ENCODE measurements around the gene CIDEB. TPM values are rescaled to one million over a fixed set of nuclear protein-coding genes. Genes with fewer than 3 reads are reported as not detected.

The CIDEB gene
- polyA plus RNA-seq, 1 experiment = 0.48 TPM

GRCh38 chr14:24334431-24335291 is 26.9 kb upstream of the CIDEB start, which contains the start of gene ADCY4:
TSS of gene ADCY4 (minus strand) at chr14:24335071. CDS start at chr14:24334652, 419 bp downstream.
- DNase-seq (ENCODE audit: low read depth, low spot score) = no peak
- ChIA-PET CTCF (interaction anchor here (0.9 to 21.9 kb wide), 19 partner anchors 11 to 155 kb away, joined by 3 to 712 read pairs (median 18); partner anchors contain the start of genes CBLN3, CIDEB, KHNYN and LTB4R2), POLR2A (no interaction called here)
- TF ChIP-seq, protein P1, sequence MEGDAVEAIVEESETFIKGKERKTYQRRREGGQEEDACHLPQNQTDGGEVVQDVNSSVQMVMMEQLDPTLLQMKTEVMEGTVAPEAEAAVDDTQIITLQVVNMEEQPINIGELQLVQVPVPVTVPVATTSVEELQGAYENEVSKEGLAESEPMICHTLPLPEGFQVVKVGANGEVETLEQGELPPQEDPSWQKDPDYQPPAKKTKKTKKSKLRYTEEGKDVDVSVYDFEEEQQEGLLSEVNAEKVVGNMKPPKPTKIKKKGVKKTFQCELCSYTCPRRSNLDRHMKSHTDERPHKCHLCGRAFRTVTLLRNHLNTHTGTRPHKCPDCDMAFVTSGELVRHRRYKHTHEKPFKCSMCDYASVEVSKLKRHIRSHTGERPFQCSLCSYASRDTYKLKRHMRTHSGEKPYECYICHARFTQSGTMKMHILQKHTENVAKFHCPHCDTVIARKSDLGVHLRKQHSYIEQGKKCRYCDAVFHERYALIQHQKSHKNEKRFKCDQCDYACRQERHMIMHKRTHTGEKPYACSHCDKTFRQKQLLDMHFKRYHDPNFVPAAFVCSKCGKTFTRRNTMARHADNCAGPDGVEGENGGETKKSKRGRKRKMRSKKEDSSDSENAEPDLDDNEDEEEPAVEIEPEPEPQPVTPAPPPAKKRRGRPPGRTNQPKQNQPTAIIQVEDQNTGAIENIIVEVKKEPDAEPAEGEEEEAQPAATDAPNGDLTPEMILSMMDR (IDR thresholded peaks at IDR 0.05; ENCODE audit: low read depth, low read length) = no peak
- H3K4me3 ChIP-seq (ENCODE audit: low read depth, low read length) = peak within 1 kb of the TSS; percentile 36
- no peak within 1 kb of the TSS for H3K27ac ChIP-seq (ENCODE audit: low read depth, low read length)
- H3K9me3 ChIP-seq (ENCODE audit: control insufficient read depth, insufficient read depth, low read length) = no peaks in the 10 kb centered on the region; the same call in 1 of the 2 replicates
- H3K27me3 ChIP-seq (ENCODE audit: control insufficient read depth, insufficient read depth, low read length) = peaks cover 70% of the 10 kb centered on the region

DNA sequence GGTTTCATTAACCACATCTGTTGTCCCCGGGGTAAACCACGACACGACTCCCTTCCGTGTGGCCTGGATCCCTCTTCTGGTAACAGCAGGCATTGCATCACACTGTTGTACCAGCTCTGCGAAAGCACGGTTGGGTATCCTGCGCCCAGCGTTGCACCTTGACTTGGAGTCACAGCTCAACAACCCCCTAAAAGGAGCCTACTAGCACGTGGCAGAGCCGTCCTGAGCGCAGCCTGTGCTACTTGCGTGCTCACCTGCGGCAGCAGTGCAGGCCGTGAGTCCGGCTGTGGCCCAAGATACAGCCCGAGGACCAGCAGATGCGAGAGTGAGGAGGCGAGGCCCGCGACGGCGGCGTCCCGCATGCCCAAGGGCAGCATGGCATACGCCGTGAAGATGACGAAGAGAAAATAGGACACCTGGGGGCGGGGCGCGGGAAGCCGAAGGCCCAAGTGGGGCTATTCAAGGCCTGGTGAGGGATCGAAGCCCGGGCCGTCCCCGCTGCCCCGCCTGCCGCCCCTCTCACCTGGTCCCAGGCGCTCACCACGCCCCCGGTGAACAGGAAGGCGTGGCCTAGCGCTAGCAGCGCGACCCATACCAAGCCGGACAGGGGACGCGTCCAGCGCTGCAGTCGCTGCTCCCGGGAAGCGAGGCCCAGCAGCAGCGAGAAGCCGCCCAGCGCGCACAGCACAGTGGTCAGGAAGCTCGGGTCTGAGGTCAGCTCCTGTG is 24.7 kb upstream of the CIDEB start:
- ChIA-PET CTCF (interaction anchor here (0.6 to 21.9 kb wide), 32 partner anchors 8 to 290 kb away, joined by 3 to 712 read pairs (median 12); partner anchors contain the start of genes CBLN3, CIDEB, KHNYN and LTB4R2), POLR2A (interaction anchor here (1.4 to 2.5 kb wide), 4 partner anchors 86 to 105 kb away, joined by 3 to 17 read pairs (median 10); partner anchors contain the start of gene KHNYN)
- H3K27ac ChIP-seq (ENCODE audit: low read depth, low read length) = no peak overlapping the region
- DNase-seq (ENCODE audit: low read depth, low spot score) = no peak
- TF ChIP-seq, protein P1 (IDR thresholded peaks at IDR 0.05; ENCODE audit: low read depth, low read length) = peak; percentile 76
- peak overlapping the region; percentile 40 for H3K4me3 ChIP-seq (ENCODE audit: low read depth, low read length)
- no peaks in the 10 kb centered on the region; the same call in 1 of the 2 replicates for H3K9me3 ChIP-seq (ENCODE audit: control insufficient read depth, insufficient read depth, low read length)
- peaks cover 49% of the 10 kb centered on the region for H3K27me3 ChIP-seq (ENCODE audit: control insufficient read depth, insufficient read depth, low read length)

DNA sequence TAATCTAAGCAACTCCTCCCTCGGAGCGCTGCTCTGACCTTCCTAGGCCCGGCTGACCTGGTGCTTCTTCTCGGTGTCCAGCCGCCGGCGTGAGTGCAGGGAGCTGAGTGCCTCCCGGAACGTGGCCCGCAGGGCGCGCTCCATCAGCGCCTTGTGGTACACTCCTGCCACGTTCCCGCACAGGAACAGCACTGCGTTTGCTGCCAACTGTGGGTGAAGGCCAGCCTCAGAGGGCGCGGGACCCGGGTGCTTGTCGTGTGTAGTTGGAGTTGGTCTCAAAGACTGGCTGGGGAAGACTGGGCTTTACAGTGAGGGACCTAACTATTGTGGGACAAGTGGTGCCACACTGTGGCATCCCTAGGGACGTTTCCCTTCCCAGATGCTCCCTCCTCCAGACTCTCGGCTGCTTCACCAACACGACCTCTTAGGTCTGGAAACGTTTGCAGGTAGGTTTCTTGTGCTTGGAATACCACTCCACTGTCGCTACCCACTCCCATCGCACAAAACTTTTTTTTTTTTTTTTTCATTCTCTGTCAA is 24.0 kb upstream of the CIDEB start:
- TF ChIP-seq, protein P1 (IDR thresholded peaks at IDR 0.05; ENCODE audit: low read depth, low read length) = no peak
- ChIA-PET POLR2A (interaction anchor here (2.5 kb wide), 1 partner anchor 105 kb away, joined by 13 read pairs; no protein-coding TSS in a partner anchor), CTCF (interaction anchor here (0.7 to 21.9 kb wide), 14 partner anchors 10 to 110 kb away, joined by 3 to 712 read pairs (median 27); partner anchors contain the start of genes CBLN3, CIDEB, KHNYN and LTB4R2)
- no peak overlapping the region for H3K4me3 ChIP-seq (ENCODE audit: low read depth, low read length)
- H3K27ac ChIP-seq (ENCODE audit: low read depth, low read length) = no peak overlapping the region
- H3K9me3 ChIP-seq (ENCODE audit: control insufficient read depth, insufficient read depth, low read length) = no peaks in the 10 kb centered on the region; the same call in 1 of the 2 replicates
- H3K27me3 ChIP-seq (ENCODE audit: control insufficient read depth, insufficient read depth, low read length) = peaks cover 46% of the 10 kb centered on the region
- no peak for DNase-seq (ENCODE audit: low read depth, low spot score)

DNA sequence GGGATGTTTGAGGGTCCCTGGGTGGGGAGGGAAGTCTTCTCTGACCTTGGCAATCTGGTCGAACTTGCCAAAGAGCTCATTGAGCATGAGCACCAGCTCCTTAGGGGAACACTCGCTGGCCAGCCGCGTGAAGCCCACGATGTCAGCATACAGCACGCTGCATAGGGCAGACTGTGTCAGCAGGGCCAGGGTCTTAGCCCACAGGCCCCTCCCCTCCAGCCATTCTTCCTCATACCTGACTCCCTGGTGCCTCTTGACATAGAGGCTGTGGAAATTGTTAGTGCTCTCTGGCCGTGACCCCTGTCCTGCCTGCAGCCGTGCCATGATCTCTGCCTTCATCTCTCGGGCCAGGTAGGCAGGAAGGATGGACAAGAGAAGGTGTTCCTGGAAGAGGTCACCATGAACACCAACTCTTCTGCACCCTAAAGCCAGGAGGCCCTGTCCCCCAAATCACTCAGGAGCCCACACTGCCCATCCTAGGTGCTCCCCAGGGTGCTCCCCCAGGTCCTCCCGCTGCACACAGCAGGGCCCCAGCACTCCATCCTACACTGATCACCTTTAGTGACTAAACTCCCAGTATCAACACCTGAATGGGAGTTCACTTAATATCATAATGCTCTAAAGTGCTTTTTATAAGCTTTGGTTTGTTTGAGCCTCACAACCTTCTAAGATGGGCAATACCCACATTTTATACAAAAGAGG is 23.3 kb upstream of the CIDEB start:
- H3K9me3 ChIP-seq (ENCODE audit: control insufficient read depth, insufficient read depth, low read length) = no peaks in the 10 kb centered on the region; the same call in 1 of the 2 replicates
- ChIA-PET CTCF (interaction anchor here (1.5 to 21.9 kb wide), 6 partner anchors 22 to 102 kb away, joined by 5 to 712 read pairs (median 43); partner anchors contain the start of genes CBLN3, CIDEB, KHNYN and LTB4R2), POLR2A (interaction anchor here (0.6 kb wide), 1 partner anchor 85 kb away, joined by 7 read pairs; no protein-coding TSS in a partner anchor)
- no peak overlapping the region for H3K4me3 ChIP-seq (ENCODE audit: low read depth, low read length)
- peaks cover 41% of the 10 kb centered on the region for H3K27me3 ChIP-seq (ENCODE audit: control insufficient read depth, insufficient read depth, low read length)
- no peak overlapping the region for H3K27ac ChIP-seq (ENCODE audit: low read depth, low read length)
- DNase-seq (ENCODE audit: low read depth, low spot score) = no peak
- TF ChIP-seq, protein P1 (IDR thresholded peaks at IDR 0.05; ENCODE audit: low read depth, low read length) = no peak
